Adrenal gland (tissue), 5 donors: Measurements from ENCODE around the gene EPM2A.

ENCODE experiments used
- CTCF ChIP-seq, 6 experiments: fragments of 450-650 bp in 4 of 6; fragments of 200-600 bp in 2 of 6; sonication (generic) in 1 of 6; IDR thresholded peaks; 1 replicate in 5 of 6; 2 replicates in 1 of 6; pipeline versions ENCODE4 v1.5.1 to v1.8.0; 2016 to 2021; ENCODE audit warnings: antibody characterized with exemption in 6 of 6, mild to moderate bottlenecking in 2 of 6, moderate library complexity in 1 of 6
- POLR2A ChIP-seq, 2 donors: fragments of 450-650 bp; IDR thresholded peaks; one replicate each; pipeline ENCODE4 v1.6.1; 2017; ENCODE audit warnings: antibody characterized with exemption in 2 of 2, mild to moderate bottlenecking in 2 of 2, moderate library complexity in 1 of 2
- donor health status: DM: no; HTN: no; CAD: no.

GRCh38 chr6:145728444-145729385 lies 6.6 kb downstream of the EPM2A start:
- TF ChIP-seq POLR2A (IDR thresholded peaks at IDR 0.05) (no peak), CTCF (IDR thresholded peaks at IDR 0.05) (no peak)
